MCF 10A (cell line): Measurements from ENCODE around the gene TMEM221. TPM values are rescaled to one million over a fixed set of nuclear protein-coding genes. Genes with fewer than 3 reads are reported as not detected.

Experiments used
- BruUV-seq: library from RNA; stranded (reverse); fragments of 400-500 nt; replicated peaks from 2 replicates; lab custom pipeline; 2021; lab: Mats Ljungman, UMichigan
- CTCF ChIA-PET: fragments of 300-600 bp; sonication (Branson Sonifier 250); formaldehyde crosslinking; extraction: SDS; loops from one replicate; lab custom pipeline; 2021; ENCODE audit warnings: antibody characterized with exemption, inconsistent platforms; lab: Yijun Ruan, JAX
- POLR2A ChIA-PET: fragments of 300-600, 350-650 bp; sonication (Branson Sonifier 250); formaldehyde crosslinking; extraction: SDS; loops from one replicate; lab custom pipeline; 2020; ENCODE audit warnings: antibody characterized with exemption, inconsistent platforms; lab: Yijun Ruan, JAX
- DNase-seq: peaks from one replicate; pipeline ENCODE4 v3.0.0-alpha.2; 2018; ENCODE audit not compliant: unreplicated experiment
- H3K27ac Mint-ChIP-seq: one replicate; pipeline ENCODE4 v1.8.0; 2022; ENCODE audit warnings: mild to moderate bottlenecking, low read depth, mixed read lengths; ENCODE audit not compliant: unreplicated experiment
- H3K27me3 Mint-ChIP-seq: one replicate; pipeline ENCODE4 v1.8.0; 2022; ENCODE audit warnings: mixed read lengths; ENCODE audit not compliant: insufficient read depth, unreplicated experiment
- H3K36me3 Mint-ChIP-seq: one replicate; pipeline ENCODE4 v1.8.0; 2022; ENCODE audit warnings: mild to moderate bottlenecking, moderate library complexity, mixed read lengths; ENCODE audit not compliant: insufficient read depth, unreplicated experiment
- H3K4me1 Mint-ChIP-seq: one replicate; pipeline ENCODE4 v1.8.0; 2022; ENCODE audit warnings: mixed read lengths; ENCODE audit not compliant: insufficient read depth, unreplicated experiment
- H3K4me3 Mint-ChIP-seq: one replicate; pipeline ENCODE4 v1.8.0; 2022; ENCODE audit warnings: mild to moderate bottlenecking, moderate library complexity, mixed read lengths; ENCODE audit not compliant: unreplicated experiment
- H3K9me3 Mint-ChIP-seq: one replicate; pipeline ENCODE4 v1.8.0; 2022; ENCODE audit warnings: mixed read lengths; ENCODE audit not compliant: unreplicated experiment
- CTCF ChIP-seq: fragments of 200-600 bp; IDR thresholded peaks from one replicate; pipeline ENCODE4 v1.8.0; 2022; ENCODE audit warnings: antibody characterized with exemption, mild to moderate bottlenecking; ENCODE audit not compliant: unreplicated experiment
- intact Hi-C: fragments of 100-400 bp; cut with micrococcal nuclease; formaldehyde crosslinking; loops from 2 replicates; pipeline ENCODE4 v1.14.1; 2022
- total RNA-seq: library from RNA; stranded (reverse); gene quantifications from 2 replicates; pipeline ENCODE4 v1.2.3, GENCODE V29; 2022

The TMEM221 gene
- total RNA-seq, 1 experiment from 2014 or later: not detected

- TF ChIP-seq CTCF: no peak
- CTCF ChIA-PET: interaction anchor here (1.0 kb wide), 1 partner anchor 322 kb away, joined by 3 read pairs; no protein-coding TSS in a partner anchor
- DNase-seq: no peak
- H3K4me3 Mint-ChIP-seq: no peak overlapping the region
- intact Hi-C loops: no loop called here
- peaks cover 5% of the 10 kb centered on the region for H3K4me1 Mint-ChIP-seq
- no peaks in the 10 kb centered on the region for H3K27me3 Mint-ChIP-seq
- POLR2A ChIA-PET: interaction anchor here (1.2 kb wide), 1 partner anchor 26 kb away, joined by 7 read pairs; the partner anchor contains the start of gene MVB12A
- no peaks in the 10 kb centered on the region for H3K9me3 Mint-ChIP-seq
- no TSS peak for BruUV-seq
- no peak overlapping the region for H3K27ac Mint-ChIP-seq
- H3K36me3 Mint-ChIP-seq: no peaks in the 10 kb centered on the region
Measured at GRCh38 chr19:17445526-17446165, 2.8 kb downstream of the TMEM221 start.

GRCh38 chr19:17441241-17442021, 7.0 kb downstream of the TMEM221 start:
- ChIA-PET CTCF (interaction anchor here (0.5 to 1.7 kb wide), 12 partner anchors 12 to 496 kb away, joined by 3 to 11 read pairs (median 4); partner anchors contain the start of gene MVB12A), POLR2A (no interaction called here)
- Mint-ChIP-seq H3K9me3 (no peaks in the 10 kb centered on the region), H3K27me3 (no peaks in the 10 kb centered on the region), H3K27ac (no peak overlapping the region), H3K36me3 (no peaks in the 10 kb centered on the region), H3K4me3 (no peak overlapping the region), H3K4me1 (no peaks in the 10 kb centered on the region)
- peak; percentile 23 for DNase-seq
- peak; percentile 37 for TF ChIP-seq CTCF
- no TSS peak for BruUV-seq
- intact Hi-C loops: no loop called here

- no TSS peak for BruUV-seq
- CTCF ChIA-PET: interaction anchor here (0.6 to 0.9 kb wide), 2 partner anchors 29 to 51 kb away, joined by 3 to 4 read pairs; no protein-coding TSS in a partner anchor
- Mint-ChIP-seq H3K36me3 (no peaks in the 10 kb centered on the region), H3K9me3 (no peaks in the 10 kb centered on the region), H3K4me1 (no peaks in the 10 kb centered on the region), H3K4me3 (no peak overlapping the region), H3K27me3 (no peaks in the 10 kb centered on the region), H3K27ac (no peak overlapping the region)
- POLR2A ChIA-PET: no interaction called here
- no peak for TF ChIP-seq CTCF
- DNase-seq: no peak
- intact Hi-C loops: no loop called here
Measured at GRCh38 chr19:17436874-17437267, 11.6 kb downstream of the TMEM221 start.

GRCh38 chr19:17436094-17436873, 12.2 kb downstream of the TMEM221 start:
- no peaks in the 10 kb centered on the region for H3K4me1 Mint-ChIP-seq

More at GRCh38 chr19:17436094-17436873, 12.2 kb downstream of the TMEM221 start:
- ChIA-PET POLR2A (interaction anchor here (0.7 kb wide), 1 partner anchor 56 kb away, joined by 3 read pairs; no protein-coding TSS in a partner anchor), CTCF (no interaction called here)
- intact Hi-C loops: no loop called here
- no peak overlapping the region for H3K4me3 Mint-ChIP-seq
- TF ChIP-seq CTCF: no peak
- H3K9me3 Mint-ChIP-seq: no peaks in the 10 kb centered on the region
- H3K27me3 Mint-ChIP-seq: no peaks in the 10 kb centered on the region
- no peak for DNase-seq
- BruUV-seq: no TSS peak
- no peaks in the 10 kb centered on the region for H3K36me3 Mint-ChIP-seq
- no peak overlapping the region for H3K27ac Mint-ChIP-seq
